K562 (cell line): ENCODE data around the gene CDK14. TPM values are rescaled to one million over a fixed set of nuclear protein-coding genes. Genes with fewer than 3 reads are reported as not detected.

ENCODE experiments used
- EHMT2 ChIP-seq: fragments of 450-650 bp; IDR thresholded peaks from 2 replicates; pipeline ENCODE4 v1.6.1; 2018; ENCODE audit warnings: antibody characterized with exemption
- ETS2 ChIP-seq: IDR thresholded peaks from 2 replicates; pipeline ENCODE4 v1.6.1; 2016; ENCODE audit warnings: borderline replicate concordance, missing genetic modification characterization, mild to moderate bottlenecking, moderate library complexity, missing compliant biosample characterization; ENCODE audit not compliant: poor library complexity, severe bottlenecking
- MCM3 ChIP-seq: fragments of 450-650 bp; IDR thresholded peaks from 2 replicates; pipeline ENCODE4 v1.6.1; 2016
- PRDM10 ChIP-seq: fragments of 450-650 bp; IDR thresholded peaks from 2 replicates; pipeline ENCODE4 v1.6.1; 2018; ENCODE audit not compliant: partially characterized antibody
- ZBTB34 ChIP-seq: fragments of 250-450 bp; sonication (Bioruptor Pico); IDR thresholded peaks from 2 replicates; pipeline ENCODE4 v1.8.0; 2021; ENCODE audit warnings: mild to moderate bottlenecking, moderate library complexity
- ZNF133 ChIP-seq: fragments of 250-450 bp; sonication (Bioruptor Pico); IDR thresholded peaks from 2 replicates; pipeline ENCODE4 v1.4.0; 2020; ENCODE audit warnings: mild to moderate bottlenecking
- ZNF766 ChIP-seq: fragments of 200-800 bp; sonication (Bioruptor generic); conservative IDR thresholded peaks from 2 replicates; pipeline ENCODE4 v1.6.1; 2016; ENCODE audit warnings: missing genetic modification characterization, missing compliant biosample characterization
- polyA plus RNA-seq, 8 experiments: library from polyadenylated mRNA; depleted of rRNA in 4 of 8; stranded (reverse) in 5 of 8; unstranded in 3 of 8; fragments of >200 nt; fragmentation: Nextera tagmentation in 2 of 8; fragmentation: Illumina TruSeq in 1 of 8; extraction: Ambion mirVana in 2 of 8; extraction: Trizol in 1 of 8; gene quantifications; 2 replicates each; pipeline versions ENCODE4 v1.2.1 to v1.2.3, GENCODE V29; 2011 to 2014; ENCODE audit warnings: inconsistent platforms in 1 of 8, missing spikeins in 1 of 8
- total RNA-seq, 7 experiments: library from RNA; depleted of rRNA in 6 of 7; stranded (reverse); fragments of >200 nt in 6 of 7; fragmentation: Illumina TruSeq in 2 of 7; extraction: Trizol in 2 of 7; gene quantifications; 2 replicates each; pipeline versions ENCODE4 v1.2.1 to v1.2.3, GENCODE V29; 2011 to 2021; ENCODE audit warnings: low replicate concordance in 1 of 7

CDK14 gene
- total and polyA plus RNA-seq, 9 of the 15 experiments (the other 6 are each of a cell fraction or from before 2014, with no cell fraction given), result 0.03 to 0.91 (median 0.16) TPM

DNA sequence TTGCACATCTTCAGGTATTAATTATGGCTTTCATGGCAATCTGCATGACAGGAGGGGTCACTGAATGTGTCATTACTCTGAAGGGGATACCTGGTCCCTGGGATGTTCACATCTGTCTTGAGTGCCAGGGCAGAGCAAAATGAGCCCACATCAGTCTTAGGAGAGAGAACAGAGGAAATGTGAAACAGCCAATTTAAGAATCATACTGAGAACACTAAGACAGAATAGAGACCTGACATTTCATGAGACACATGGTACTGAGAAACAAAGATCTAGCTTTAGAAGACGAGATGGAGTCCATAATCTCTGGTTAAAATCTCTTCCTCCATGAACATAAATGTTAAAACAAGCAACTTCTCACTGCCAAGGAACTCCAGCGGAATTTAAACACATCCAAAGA, 634.0 kb downstream of the CDK14 start (continued):
- TF ChIP-seq PRDM10 (no peak), ZBTB34 (CRISPR knock-in tag) (no peak), EHMT2 (no peak), ETS2 (tag) (no peak), ZNF133 (no peak), MCM3 (no peak), ZNF766 (CRISPR knock-in tag) (no peak)
- TF ChIP-seq, all 486 proteins: peak for 0
